Measurements from ENCODE around the gene MINDY4.
A peak's percentile ranks its signal among the peaks of the same experiment; 100 is the strongest.

Gene MINDY4

DNA sequence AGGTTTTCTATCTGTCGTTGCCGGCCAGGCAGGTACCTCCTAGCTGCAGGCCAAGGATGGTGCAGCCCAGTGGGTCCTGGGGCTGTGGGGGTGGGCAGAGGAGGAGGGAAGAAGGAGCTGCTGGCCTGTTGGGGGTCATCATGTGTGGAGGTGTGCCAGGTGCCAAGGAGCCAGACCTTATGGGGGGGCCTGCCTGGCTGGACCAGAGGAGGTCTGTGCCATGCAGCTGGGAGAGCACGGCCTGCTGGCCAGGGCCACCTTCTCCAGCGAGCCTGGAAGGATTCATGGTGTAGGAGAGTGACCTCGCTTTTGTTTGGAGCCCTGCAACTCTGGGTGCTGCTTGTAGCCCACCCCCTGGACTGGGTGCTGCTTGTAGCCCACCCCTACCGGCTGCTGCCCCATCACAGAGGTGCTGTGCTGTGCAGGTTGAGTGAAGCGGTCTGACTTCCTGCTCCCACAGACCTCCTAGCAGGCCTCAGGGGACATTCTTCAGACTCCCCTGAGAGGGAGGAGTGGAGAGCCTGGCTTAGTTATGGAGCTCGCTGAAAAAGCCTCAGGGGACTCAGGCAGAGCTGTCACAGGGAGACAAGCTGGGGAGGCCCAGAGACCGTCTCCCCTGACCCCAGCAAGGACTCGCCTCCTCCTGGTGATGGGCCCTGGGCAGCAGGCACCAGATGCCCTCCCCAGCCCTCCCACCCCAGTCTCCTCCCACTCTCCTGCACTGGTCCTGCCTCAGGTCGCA lies 72.7 kb downstream of the MINDY4 start:
- Histone ChIP-seq H3K36me3 (ENCODE audit: control insufficient read depth in 2 of 2, insufficient read depth in 2 of 2, low read length in 2 of 2) (peaks cover 0 to 4% of the 10 kb centered on the region in 2 donors), H3K27ac (ENCODE audit: low read depth in 2 of 2, low read length in 2 of 2) (no peak overlapping the region), H3K9ac (ENCODE audit: low read depth in 1 of 2, low read length in 2 of 2) (no peak overlapping the region), H3K27me3 (ENCODE audit: control insufficient read depth in 2 of 2, insufficient read depth in 2 of 2, low read length in 2 of 2) (no peaks in the 10 kb centered on the region), H3K4me3 (ENCODE audit: low read length in 2 of 2) (no peak overlapping the region), H3K9me3 (ENCODE audit: control insufficient read depth in 2 of 2, low read length in 2 of 2) (no peaks in the 10 kb centered on the region), H3K4me1 (ENCODE audit: control insufficient read depth in 2 of 2, insufficient read depth in 2 of 2, low read length in 2 of 2) (peaks cover 3 to 5% of the 10 kb centered on the region in 2 donors)

DNA sequence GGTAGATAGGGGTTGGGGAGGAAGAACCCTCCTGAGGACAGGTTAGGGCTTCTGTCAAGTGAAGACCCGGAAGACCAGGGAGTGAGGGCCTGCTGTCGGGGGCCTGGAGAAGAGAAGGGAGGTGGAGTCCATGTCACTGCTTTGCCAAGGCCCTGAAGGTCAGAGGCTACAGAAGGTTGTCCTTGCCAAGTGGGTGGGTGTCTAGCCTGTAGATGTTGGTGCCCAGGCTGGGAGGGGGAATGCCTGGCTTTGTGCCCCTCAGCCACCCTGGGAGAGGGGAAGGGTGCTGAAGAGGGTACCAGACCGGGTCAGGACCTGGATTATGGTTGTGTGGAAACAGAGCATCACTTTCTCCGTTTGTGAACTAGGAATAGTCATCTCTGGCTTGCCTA lies 73.3 kb downstream of the MINDY4 start:
- Histone ChIP-seq H3K4me3 (ENCODE audit: low read length in 2 of 2) (no peak overlapping the region), H3K9ac (ENCODE audit: low read depth in 1 of 2, low read length in 2 of 2) (no peak overlapping the region), H3K4me1 (ENCODE audit: control insufficient read depth in 2 of 2, insufficient read depth in 2 of 2, low read length in 2 of 2) (peaks cover 3 to 5% of the 10 kb centered on the region in 2 donors), H3K27me3 (ENCODE audit: control insufficient read depth in 2 of 2, insufficient read depth in 2 of 2, low read length in 2 of 2) (no peaks in the 10 kb centered on the region), H3K36me3 (ENCODE audit: control insufficient read depth in 2 of 2, insufficient read depth in 2 of 2, low read length in 2 of 2) (peaks cover 0 to 4% of the 10 kb centered on the region in 2 donors), H3K27ac (ENCODE audit: low read depth in 2 of 2, low read length in 2 of 2) (no peak overlapping the region), H3K9me3 (ENCODE audit: control insufficient read depth in 2 of 2, low read length in 2 of 2) (no peaks in the 10 kb centered on the region)

DNA sequence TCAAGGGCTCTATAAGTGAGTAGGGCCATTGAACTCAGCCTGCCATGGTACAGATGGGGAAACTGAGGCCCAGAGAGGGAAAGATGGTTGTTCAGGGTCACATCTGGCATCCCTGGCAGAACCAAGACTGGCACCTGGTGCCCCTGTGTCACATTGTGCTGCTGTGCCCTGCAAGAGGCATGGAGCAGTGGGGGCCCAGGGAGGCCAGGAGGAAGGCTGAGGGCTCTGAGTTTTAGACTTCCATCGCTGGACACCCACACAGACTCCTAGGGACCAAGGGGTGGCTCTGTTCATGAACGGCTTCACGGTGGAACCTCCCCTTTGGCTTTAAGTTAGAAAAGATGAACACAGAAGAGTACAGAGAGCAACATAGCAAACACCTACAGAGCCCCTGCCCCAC lies 73.7 kb downstream of the MINDY4 start:
- Histone ChIP-seq H3K9ac (ENCODE audit: low read depth in 1 of 2, low read length in 2 of 2) (no peak overlapping the region), H3K27ac (ENCODE audit: low read depth in 2 of 2, low read length in 2 of 2) (no peak overlapping the region), H3K4me3 (ENCODE audit: low read length in 2 of 2) (no peak overlapping the region), H3K27me3 (ENCODE audit: control insufficient read depth in 2 of 2, insufficient read depth in 2 of 2, low read length in 2 of 2) (no peaks in the 10 kb centered on the region), H3K4me1 (ENCODE audit: control insufficient read depth in 2 of 2, insufficient read depth in 2 of 2, low read length in 2 of 2) (peaks cover 3 to 5% of the 10 kb centered on the region in 2 donors), H3K36me3 (ENCODE audit: control insufficient read depth in 2 of 2, insufficient read depth in 2 of 2, low read length in 2 of 2) (peaks cover 0 to 4% of the 10 kb centered on the region in 2 donors), H3K9me3 (ENCODE audit: control insufficient read depth in 2 of 2, low read length in 2 of 2) (no peaks in the 10 kb centered on the region)

DNA sequence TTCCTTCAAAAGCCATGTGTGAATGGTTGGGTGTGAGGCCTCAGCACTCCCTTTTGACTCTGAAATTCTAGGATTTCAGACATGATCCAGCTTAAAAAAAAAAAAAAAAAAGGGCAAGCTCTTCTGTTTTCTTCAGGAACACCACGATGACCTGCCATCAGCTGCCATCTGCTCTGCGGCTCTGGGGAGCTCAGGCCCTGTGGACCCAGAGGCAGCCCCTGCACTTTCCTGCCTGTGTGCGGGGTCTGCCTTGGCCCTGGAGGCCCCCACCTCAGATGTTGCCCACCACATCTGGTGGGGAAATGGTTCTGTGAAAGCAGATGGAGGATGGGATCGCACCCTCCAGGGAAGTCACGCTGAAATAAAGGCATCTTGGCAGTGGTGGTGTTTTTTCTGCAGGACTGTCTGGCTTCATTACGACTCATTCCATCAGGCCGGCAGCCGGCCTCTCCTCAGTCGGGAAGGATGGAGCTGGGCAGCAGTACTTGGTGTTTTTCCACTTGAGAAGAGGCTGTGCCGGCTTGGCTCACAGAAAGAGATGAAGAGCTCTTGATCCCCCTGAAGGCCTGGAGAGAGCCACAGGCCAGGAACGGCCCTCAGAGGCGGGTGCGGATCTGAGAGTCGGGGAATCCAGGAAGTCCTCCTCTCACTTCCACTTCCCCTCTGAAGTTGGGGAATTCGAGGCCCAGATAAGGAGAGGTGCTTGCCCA lies 74.4 kb downstream of the MINDY4 start:
- Histone ChIP-seq H3K4me3 (ENCODE audit: low read length in 2 of 2) (no peak overlapping the region), H3K9ac (ENCODE audit: low read depth in 1 of 2, low read length in 2 of 2) (peak overlapping the region in 1 of 2 donors; percentile 3), H3K9me3 (ENCODE audit: control insufficient read depth in 2 of 2, low read length in 2 of 2) (no peaks in the 10 kb centered on the region), H3K27me3 (ENCODE audit: control insufficient read depth in 2 of 2, insufficient read depth in 2 of 2, low read length in 2 of 2) (no peaks in the 10 kb centered on the region), H3K4me1 (ENCODE audit: control insufficient read depth in 2 of 2, insufficient read depth in 2 of 2, low read length in 2 of 2) (peaks cover 3 to 5% of the 10 kb centered on the region in 2 donors), H3K27ac (ENCODE audit: low read depth in 2 of 2, low read length in 2 of 2) (peak overlapping the region; percentile 25 to 53), H3K36me3 (ENCODE audit: control insufficient read depth in 2 of 2, insufficient read depth in 2 of 2, low read length in 2 of 2) (peaks cover 0 to 4% of the 10 kb centered on the region in 2 donors)

DNA sequence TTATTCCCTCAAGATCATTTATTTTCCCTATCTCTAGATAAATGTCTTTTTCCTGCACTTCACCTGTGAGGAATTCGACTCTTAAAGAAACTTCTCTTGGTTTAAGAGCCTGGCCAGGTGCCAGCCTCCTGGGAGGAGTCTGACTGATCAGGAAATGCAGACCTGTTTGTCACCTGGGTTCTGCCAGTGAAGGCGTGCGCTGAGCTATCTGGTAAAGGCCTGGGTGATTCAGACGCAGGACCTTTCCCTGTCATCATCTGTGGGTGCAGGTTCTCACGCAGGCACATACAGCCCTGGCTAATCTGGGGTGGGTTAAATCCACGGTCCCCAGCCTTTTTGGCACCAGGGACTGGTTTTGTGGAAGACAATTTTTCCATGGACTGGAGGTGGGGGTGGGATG lies 75.2 kb downstream of the MINDY4 start:
- Histone ChIP-seq H3K27ac (ENCODE audit: low read depth in 2 of 2, low read length in 2 of 2) (peak overlapping the region; percentile 25 to 53), H3K27me3 (ENCODE audit: control insufficient read depth in 2 of 2, insufficient read depth in 2 of 2, low read length in 2 of 2) (no peaks in the 10 kb centered on the region), H3K36me3 (ENCODE audit: control insufficient read depth in 2 of 2, insufficient read depth in 2 of 2, low read length in 2 of 2) (peaks cover 0 to 4% of the 10 kb centered on the region in 2 donors), H3K4me1 (ENCODE audit: control insufficient read depth in 2 of 2, insufficient read depth in 2 of 2, low read length in 2 of 2) (peaks cover 3 to 5% of the 10 kb centered on the region in 2 donors), H3K4me3 (ENCODE audit: low read length in 2 of 2) (no peak overlapping the region), H3K9me3 (ENCODE audit: control insufficient read depth in 2 of 2, low read length in 2 of 2) (no peaks in the 10 kb centered on the region), H3K9ac (ENCODE audit: low read depth in 1 of 2, low read length in 2 of 2) (no peak overlapping the region)

DNA sequence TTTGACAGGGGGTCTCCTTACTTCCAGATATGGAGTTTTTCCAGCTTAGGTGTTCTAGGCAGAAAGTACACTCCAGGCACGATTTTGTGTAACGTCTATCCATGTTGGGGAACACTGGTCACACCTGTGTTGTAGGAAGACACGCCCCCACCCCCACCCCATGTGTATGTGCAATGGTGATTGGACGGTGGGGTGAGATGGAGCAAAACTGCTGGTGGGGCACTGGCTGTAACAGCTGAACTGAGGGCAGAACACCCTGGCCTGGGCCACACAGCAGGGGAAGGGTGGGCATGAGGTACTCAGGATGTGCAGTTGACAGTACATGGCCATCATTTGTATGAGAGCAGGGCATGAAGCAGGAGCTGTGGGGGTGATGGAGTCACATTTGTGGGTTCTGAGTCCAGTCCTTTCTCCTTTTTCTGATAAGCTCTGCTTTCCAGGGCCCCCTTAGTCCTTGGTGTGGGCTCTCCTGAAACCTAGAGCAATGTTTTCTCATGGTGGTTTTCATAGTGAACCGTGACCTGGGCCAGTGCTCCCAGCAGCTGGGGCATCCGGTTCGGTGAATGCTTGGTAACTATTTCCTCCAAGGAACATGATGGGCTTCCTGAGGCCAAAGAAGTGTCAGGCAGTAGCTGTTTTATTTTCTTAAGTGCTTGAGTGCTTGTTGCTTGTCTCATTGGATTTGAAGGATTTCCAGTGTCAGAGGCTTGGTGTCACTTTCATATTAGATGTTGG lies 77.1 kb downstream of the MINDY4 start:
- peaks cover 3 to 5% of the 10 kb centered on the region in 2 donors for H3K4me1 ChIP-seq (ENCODE audit: control insufficient read depth in 2 of 2, insufficient read depth in 2 of 2, low read length in 2 of 2)
- no peaks in the 10 kb centered on the region for H3K36me3 ChIP-seq (ENCODE audit: control insufficient read depth in 2 of 2, insufficient read depth in 2 of 2, low read length in 2 of 2)
- H3K9me3 ChIP-seq (ENCODE audit: control insufficient read depth in 2 of 2, low read length in 2 of 2) = no peaks in the 10 kb centered on the region
- no peaks in the 10 kb centered on the region for H3K27me3 ChIP-seq (ENCODE audit: control insufficient read depth in 2 of 2, insufficient read depth in 2 of 2, low read length in 2 of 2)
- no peak overlapping the region for H3K4me3 ChIP-seq (ENCODE audit: low read length in 2 of 2)
- H3K27ac ChIP-seq (ENCODE audit: low read depth in 2 of 2, low read length in 2 of 2) = no peak overlapping the region
- H3K9ac ChIP-seq (ENCODE audit: low read depth in 1 of 2, low read length in 2 of 2) = no peak overlapping the region

DNA sequence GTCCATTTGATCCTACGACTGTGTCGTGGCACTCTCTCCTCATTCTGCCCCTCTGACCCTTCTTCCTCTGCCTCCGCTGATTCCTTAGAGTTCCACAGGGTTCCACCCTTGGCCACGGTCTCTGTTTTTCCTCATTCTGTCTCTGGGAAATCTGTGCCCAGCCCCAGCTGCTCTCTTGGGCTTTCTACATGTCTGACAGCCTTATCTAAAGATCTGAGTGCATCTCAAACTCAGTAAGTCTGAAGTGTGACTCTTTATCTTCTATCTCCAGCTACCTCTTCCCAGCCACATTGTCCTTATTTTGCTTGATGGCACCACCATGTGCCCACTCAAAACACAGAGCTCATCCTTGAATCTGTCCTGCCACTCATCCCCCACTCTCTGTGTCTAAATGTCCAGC lies 78.3 kb downstream of the MINDY4 start:
- Histone ChIP-seq H3K4me3 (ENCODE audit: low read length in 2 of 2) (no peak overlapping the region), H3K27me3 (ENCODE audit: control insufficient read depth in 2 of 2, insufficient read depth in 2 of 2, low read length in 2 of 2) (no peaks in the 10 kb centered on the region), H3K9ac (ENCODE audit: low read depth in 1 of 2, low read length in 2 of 2) (no peak overlapping the region), H3K36me3 (ENCODE audit: control insufficient read depth in 2 of 2, insufficient read depth in 2 of 2, low read length in 2 of 2) (no peaks in the 10 kb centered on the region), H3K27ac (ENCODE audit: low read depth in 2 of 2, low read length in 2 of 2) (no peak overlapping the region), H3K9me3 (ENCODE audit: control insufficient read depth in 2 of 2, low read length in 2 of 2) (no peaks in the 10 kb centered on the region), H3K4me1 (ENCODE audit: control insufficient read depth in 2 of 2, insufficient read depth in 2 of 2, low read length in 2 of 2) (peaks cover 3 to 5% of the 10 kb centered on the region in 2 donors)

DNA sequence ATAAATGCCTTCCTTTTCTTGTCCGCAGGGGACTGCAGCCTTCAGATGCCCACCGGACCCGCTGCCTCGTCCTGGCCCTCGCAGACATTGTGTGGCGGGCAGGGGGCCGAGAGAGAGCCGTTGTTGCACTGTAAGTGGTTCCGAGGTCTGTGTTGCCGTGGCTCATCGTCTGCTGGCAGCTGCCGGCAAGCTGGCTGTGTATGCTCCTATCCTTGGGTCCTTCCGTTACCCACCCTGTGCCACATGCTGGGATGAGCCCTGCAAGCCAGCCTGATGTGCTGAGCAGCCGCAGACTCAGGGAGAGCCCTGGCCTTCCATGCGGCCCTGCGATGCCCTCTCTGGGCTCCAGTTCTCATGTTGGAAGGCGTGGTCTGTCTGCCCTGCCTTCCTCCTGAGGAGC lies 79.2 kb downstream of the MINDY4 start:
- no peaks in the 10 kb centered on the region for H3K27me3 ChIP-seq (ENCODE audit: control insufficient read depth in 2 of 2, insufficient read depth in 2 of 2, low read length in 2 of 2)
- H3K36me3 ChIP-seq (ENCODE audit: control insufficient read depth in 2 of 2, insufficient read depth in 2 of 2, low read length in 2 of 2) = no peaks in the 10 kb centered on the region
- no peak overlapping the region for H3K27ac ChIP-seq (ENCODE audit: low read depth in 2 of 2, low read length in 2 of 2)
- no peak overlapping the region for H3K4me3 ChIP-seq (ENCODE audit: low read length in 2 of 2)
- no peak overlapping the region for H3K9ac ChIP-seq (ENCODE audit: low read depth in 1 of 2, low read length in 2 of 2)
- H3K9me3 ChIP-seq (ENCODE audit: control insufficient read depth in 2 of 2, low read length in 2 of 2) = no peaks in the 10 kb centered on the region
- H3K4me1 ChIP-seq (ENCODE audit: control insufficient read depth in 2 of 2, insufficient read depth in 2 of 2, low read length in 2 of 2) = peaks cover 3 to 5% of the 10 kb centered on the region in 2 donors

DNA sequence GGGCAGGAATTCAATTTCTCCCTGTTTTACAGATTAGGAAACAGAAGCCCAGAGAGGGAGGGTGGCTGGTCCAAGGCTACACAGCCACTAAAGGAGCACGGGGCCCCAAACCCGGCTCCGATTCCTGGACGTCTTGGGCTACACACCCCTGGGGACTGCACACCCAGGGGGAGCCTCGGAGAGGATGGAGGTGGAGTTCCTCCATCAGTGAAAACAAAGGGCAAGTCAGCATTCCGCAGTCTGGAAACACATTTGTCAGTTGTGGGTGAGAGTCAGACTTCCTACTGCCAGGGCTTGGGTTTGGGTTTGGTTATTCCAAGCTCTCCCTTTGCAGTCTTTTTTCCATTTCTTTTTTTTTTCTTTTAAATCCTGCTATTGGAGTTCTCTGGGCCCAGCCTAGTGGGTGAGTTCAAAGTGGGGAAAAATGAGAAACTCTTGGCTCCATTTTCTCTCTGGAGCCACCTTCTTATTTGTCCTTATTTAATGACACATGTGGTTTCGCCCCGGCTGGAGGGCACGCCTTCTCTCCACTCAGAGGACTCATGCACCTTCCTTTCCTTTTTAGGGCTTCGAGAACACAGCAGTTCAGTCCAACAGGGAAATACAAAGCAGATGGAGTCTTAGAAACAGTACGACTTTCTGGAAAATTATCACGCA lies 80.6 kb downstream of the MINDY4 start:
- H3K27me3 ChIP-seq (ENCODE audit: control insufficient read depth in 2 of 2, insufficient read depth in 2 of 2, low read length in 2 of 2) = no peaks in the 10 kb centered on the region
- H3K9ac ChIP-seq (ENCODE audit: low read depth in 1 of 2, low read length in 2 of 2) = no peak overlapping the region
- H3K27ac ChIP-seq (ENCODE audit: low read depth in 2 of 2, low read length in 2 of 2) = peak overlapping the region; percentile 5 to 26
- no peak overlapping the region for H3K4me3 ChIP-seq (ENCODE audit: low read length in 2 of 2)
- no peaks in the 10 kb centered on the region for H3K4me1 ChIP-seq (ENCODE audit: control insufficient read depth in 2 of 2, insufficient read depth in 2 of 2, low read length in 2 of 2)
- no peaks in the 10 kb centered on the region for H3K36me3 ChIP-seq (ENCODE audit: control insufficient read depth in 2 of 2, insufficient read depth in 2 of 2, low read length in 2 of 2)
- H3K9me3 ChIP-seq (ENCODE audit: control insufficient read depth in 2 of 2, low read length in 2 of 2) = no peaks in the 10 kb centered on the region

Data from mucosa of rectum (tissue), 2 donors.